Choroid plexus epithelial cell (primary cell): Measurements from ENCODE around the gene FMO4.
"Not testable (repeated sequence)": the region's sequence is repeated elsewhere in the genome, so short reads cannot be mapped to it uniquely, and the experiment has no call there.

Experiments
- DNase-seq: peaks from one replicate; pipeline ENCODE4 v3.0.0-alpha.2; 2010; ENCODE audit warnings: low read depth
- H3K4me3 ChIP-seq: 2 replicates; pipeline ENCODE4 v1.5.1; 2011; ENCODE audit warnings: low read depth, mild to moderate bottlenecking, control low read depth, low read length, moderate library complexity
- CTCF ChIP-seq: conservative IDR thresholded peaks from 2 replicates; pipeline ENCODE4 v1.5.1; 2011; ENCODE audit warnings: low read depth, mild to moderate bottlenecking, control low read depth, inconsistent platforms, low read length, moderate library complexity

The FMO4 gene

GRCh38 chr1:171279678-171280077, 34.3 kb upstream of the FMO4 start:
- no peak for TF ChIP-seq CTCF
- no peak overlapping the region for H3K4me3 ChIP-seq
- no peak for DNase-seq

- H3K4me3 ChIP-seq = no peak overlapping the region
- DNase-seq = no peak
- no peak for TF ChIP-seq CTCF
These were observed 33.4 kb upstream of the FMO4 start for GRCh38 chr1:171280599-171280998.

GRCh38 chr1:171286032-171286705, 27.8 kb upstream of the FMO4 start:
- no peak for TF ChIP-seq CTCF
- H3K4me3 ChIP-seq = no peak overlapping the region
- peak; percentile 29 for DNase-seq

- no peak for TF ChIP-seq CTCF
- no peak for DNase-seq
- H3K4me3 ChIP-seq = no peak overlapping the region
These were observed 23.4 kb upstream of the FMO4 start for GRCh38 chr1:171290621-171291020.

GRCh38 chr1:171292799-171293198, 21.2 kb upstream of the FMO4 start:
- no peak for TF ChIP-seq CTCF
- no peak for DNase-seq

GRCh38 chr1:171295383-171295782, 18.6 kb upstream of the FMO4 start:
- not testable (repeated sequence) for DNase-seq, H3K4me3 ChIP-seq

More at GRCh38 chr1:171292799-171293198, 21.2 kb upstream of the FMO4 start:
- no peak overlapping the region for H3K4me3 ChIP-seq

- TF ChIP-seq CTCF = no peak
- no peak for DNase-seq
- no peak overlapping the region for H3K4me3 ChIP-seq
These were observed 18.2 kb upstream of the FMO4 start for GRCh38 chr1:171295821-171296220.
